Measurements from ENCODE around the gene PTX4. TPM values are rescaled to one million over a fixed set of nuclear protein-coding genes. Genes with fewer than 3 reads are reported as not detected.
"Not testable (repeated sequence)": the region's sequence is repeated elsewhere in the genome, so short reads cannot be mapped to it uniquely, and the experiment has no call there.

The PTX4 gene
- polyA plus RNA-seq, 1 donor (not counting 4 experiments of a cell fraction or from before 2014, with no cell fraction given), result not detected

GRCh38 chr16:1470481-1471251, 18.1 kb downstream of the PTX4 start:
- FAIRE-seq (no peak), DNase-seq (ENCODE audit: low read depth, low spot score) (no peak)
- Histone ChIP-seq H3K9me3 (ENCODE audit: control insufficient read depth, low read depth, low read length) (no peaks in the 10 kb centered on the region), H3K27ac (ENCODE audit: control insufficient read depth, insufficient read depth, low read length) (no peak overlapping the region), H3K27me3 (ENCODE audit: control insufficient read depth, extremely low read depth, insufficient read depth, low read length) (no peaks in the 10 kb centered on the region), H3K36me3 (ENCODE audit: control insufficient read depth in 2 of 2, extremely low read depth in 1 of 2, insufficient read depth in 2 of 2, low read length in 2 of 2) (no peaks in the 10 kb centered on the region), H2AFZ (ENCODE audit: control insufficient read depth, low read length) (no peak overlapping the region), H3K9ac (ENCODE audit: control insufficient read depth, extremely low read depth, insufficient read depth, low read length) (no peak overlapping the region), H3K4me3 (ENCODE audit: control insufficient read depth in 2 of 3, extremely low read depth in 1 of 3, insufficient read depth in 2 of 3, low read depth in 1 of 3, low read length in 3 of 3) (no peak overlapping the region), H4K20me1 (ENCODE audit: control insufficient read depth, extremely low read depth, insufficient read depth, low read length) (no peaks in the 10 kb centered on the region), H3K4me2 (ENCODE audit: control insufficient read depth, extremely low read depth, insufficient read depth, low read depth, low read length) (no peak overlapping the region), H3K4me1 (ENCODE audit: control insufficient read depth, extremely low read depth, insufficient read depth, low read length) (peaks cover 12% of the 10 kb centered on the region), H3K79me2 (ENCODE audit: control insufficient read depth, insufficient read depth, low read length) (peaks cover 59% of the 10 kb centered on the region), H3K9me1 (ENCODE audit: control insufficient read depth, extremely low read depth, insufficient read depth, low read length) (no peaks in the 10 kb centered on the region)
- TF ChIP-seq CTCF (optimal IDR thresholded peaks at IDR 0.05 in 1 of 3, IDR thresholded peaks at IDR 0.05 in 1 of 3, conservative IDR thresholded peaks at IDR 0.05 in 1 of 3; ENCODE audit: extremely low read depth in 1 of 3, insufficient read depth in 2 of 3, low read length in 3 of 3), result no peak
- TF ChIP-seq EZH2 (IDR thresholded peaks at IDR 0.05; ENCODE audit: low read length), result no peak
- dilution Hi-C loops (cut with MboI; ENCODE audit: extremely low pct_ligation_motif_present, low sequenced_read_pairs), result no loop called here

- peaks cover 59% of the 10 kb centered on the region for H3K79me2 ChIP-seq (ENCODE audit: control insufficient read depth, insufficient read depth, low read length)
- H3K27ac ChIP-seq (ENCODE audit: control insufficient read depth, insufficient read depth, low read length), result no peak overlapping the region
- FAIRE-seq (no peak), DNase-seq (ENCODE audit: low read depth, low spot score) (no peak)
- no peaks in the 10 kb centered on the region for H3K36me3 ChIP-seq (ENCODE audit: control insufficient read depth in 2 of 2, extremely low read depth in 1 of 2, insufficient read depth in 2 of 2, low read length in 2 of 2)
- H3K4me3 ChIP-seq (ENCODE audit: control insufficient read depth in 2 of 3, extremely low read depth in 1 of 3, insufficient read depth in 2 of 3, low read depth in 1 of 3, low read length in 3 of 3), result no peak overlapping the region
- H3K27me3 ChIP-seq (ENCODE audit: control insufficient read depth, extremely low read depth, insufficient read depth, low read length), result no peaks in the 10 kb centered on the region
- H2AFZ ChIP-seq (ENCODE audit: control insufficient read depth, low read length), result no peak overlapping the region
- no peaks in the 10 kb centered on the region for H3K9me1 ChIP-seq (ENCODE audit: control insufficient read depth, extremely low read depth, insufficient read depth, low read length)
- no peaks in the 10 kb centered on the region for H4K20me1 ChIP-seq (ENCODE audit: control insufficient read depth, extremely low read depth, insufficient read depth, low read length)
- dilution Hi-C loops (cut with MboI; ENCODE audit: extremely low pct_ligation_motif_present, low sequenced_read_pairs), result no loop called here
- TF ChIP-seq CTCF (optimal IDR thresholded peaks at IDR 0.05 in 1 of 3, IDR thresholded peaks at IDR 0.05 in 1 of 3, conservative IDR thresholded peaks at IDR 0.05 in 1 of 3; ENCODE audit: extremely low read depth in 1 of 3, insufficient read depth in 2 of 3, low read length in 3 of 3) (no peak), EZH2 (IDR thresholded peaks at IDR 0.05; ENCODE audit: low read length) (no peak)
- peaks cover 8% of the 10 kb centered on the region for H3K4me1 ChIP-seq (ENCODE audit: control insufficient read depth, extremely low read depth, insufficient read depth, low read length)
- no peak overlapping the region for H3K9ac ChIP-seq (ENCODE audit: control insufficient read depth, extremely low read depth, insufficient read depth, low read length)
- H3K4me2 ChIP-seq (ENCODE audit: control insufficient read depth, extremely low read depth, insufficient read depth, low read depth, low read length), result no peak overlapping the region
- H3K9me3 ChIP-seq (ENCODE audit: control insufficient read depth, low read depth, low read length), result no peaks in the 10 kb centered on the region
These were observed 19.0 kb downstream of the PTX4 start for GRCh38 chr16:1469693-1470201.

GRCh38 chr16:1469141-1469540, 19.6 kb downstream of the PTX4 start:
- H2AFZ ChIP-seq (ENCODE audit: control insufficient read depth, low read length); H3K4me2 ChIP-seq (ENCODE audit: control insufficient read depth, extremely low read depth, insufficient read depth, low read depth, low read length); H3K9me1 ChIP-seq (ENCODE audit: control insufficient read depth, extremely low read depth, insufficient read depth, low read length); H3K27ac ChIP-seq (ENCODE audit: control insufficient read depth, insufficient read depth, low read length); FAIRE-seq; H3K27me3 ChIP-seq (ENCODE audit: control insufficient read depth, extremely low read depth, insufficient read depth, low read length); H3K9ac ChIP-seq (ENCODE audit: control insufficient read depth, extremely low read depth, insufficient read depth, low read length); H3K4me1 ChIP-seq (ENCODE audit: control insufficient read depth, extremely low read depth, insufficient read depth, low read length); DNase-seq (ENCODE audit: low read depth, low spot score); H3K4me3 ChIP-seq (ENCODE audit: control insufficient read depth in 2 of 3, extremely low read depth in 1 of 3, insufficient read depth in 2 of 3, low read depth in 1 of 3, low read length in 3 of 3); H3K9me3 ChIP-seq (ENCODE audit: control insufficient read depth, low read depth, low read length); H3K36me3 ChIP-seq (ENCODE audit: control insufficient read depth in 2 of 2, extremely low read depth in 1 of 2, insufficient read depth in 2 of 2, low read length in 2 of 2); H4K20me1 ChIP-seq (ENCODE audit: control insufficient read depth, extremely low read depth, insufficient read depth, low read length); dilution Hi-C loops (cut with MboI; ENCODE audit: extremely low pct_ligation_motif_present, low sequenced_read_pairs): not testable (repeated sequence)
- H3K79me2 ChIP-seq (ENCODE audit: control insufficient read depth, insufficient read depth, low read length), result peaks cover 56% of the 10 kb centered on the region

All from keratinocyte (primary cell).